Mesenchymal stem cell (in vitro differentiated cells and primary cell): ENCODE measurements around the gene SEC16A.

ENCODE experiments used
- DNase-seq: peaks from one replicate; pipeline ENCODE4 v3.0.0-alpha.2; 2013
- H2AFZ ChIP-seq: one replicate; pipeline ENCODE4 v1.6.1; 2013; ENCODE audit warnings: low read depth, mild to moderate bottlenecking, control low read depth, inconsistent platforms, low read length, moderate library complexity
- H2AK5ac ChIP-seq: 2 replicates; pipeline ENCODE4 v1.6.1; 2013; ENCODE audit warnings: low read length, moderate library complexity, mild to moderate bottlenecking, inconsistent platforms; ENCODE audit not compliant: severe bottlenecking
- H2BK120ac ChIP-seq: one replicate; pipeline ENCODE4 v1.6.1; 2013; ENCODE audit warnings: low read depth, mild to moderate bottlenecking, inconsistent platforms, low read length, moderate library complexity
- H2BK12ac ChIP-seq, 2 experiments: one replicate each; pipeline ENCODE4 v1.6.1; 2013; ENCODE audit warnings: inconsistent platforms in 2 of 2, low read length in 2 of 2, mild to moderate bottlenecking in 2 of 2, moderate library complexity in 2 of 2, control low read depth in 1 of 2
- H2BK15ac ChIP-seq: one replicate; pipeline ENCODE4 v1.6.1; 2013; ENCODE audit warnings: mild to moderate bottlenecking, low read depth, inconsistent platforms; ENCODE audit not compliant: poor library complexity, severe bottlenecking
- H2BK5ac ChIP-seq: 2 replicates; pipeline ENCODE4 v1.6.1; 2013; ENCODE audit warnings: low read depth, mild to moderate bottlenecking, low read length, control low read depth, inconsistent platforms; ENCODE audit not compliant: poor library complexity, severe bottlenecking
- H3K14ac ChIP-seq, 2 experiments: one replicate each; pipeline ENCODE4 v1.6.1; 2013; ENCODE audit warnings: inconsistent platforms in 2 of 2, low read length in 2 of 2, control low read depth in 1 of 2, mild to moderate bottlenecking in 1 of 2, moderate library complexity in 1 of 2
- H3K18ac ChIP-seq, 2 experiments: one replicate each; pipeline ENCODE4 v1.6.1; 2013; ENCODE audit warnings: inconsistent platforms in 2 of 2, low read length in 2 of 2, control low read depth in 1 of 2, low read depth in 1 of 2, mild to moderate bottlenecking in 1 of 2
- H3K23ac ChIP-seq, 2 experiments: one replicate each; pipeline ENCODE4 v1.6.1; 2013; ENCODE audit warnings: inconsistent platforms in 2 of 2, low read length in 2 of 2, mild to moderate bottlenecking in 2 of 2, moderate library complexity in 2 of 2, control low read depth in 1 of 2
- H3K27ac ChIP-seq: 2 replicates; pipeline ENCODE4 v1.5.1; 2013; ENCODE audit warnings: mild to moderate bottlenecking, moderate library complexity, low read length, control low read depth, inconsistent platforms; ENCODE audit not compliant: poor library complexity, severe bottlenecking
- H3K27me3 ChIP-seq, 2 experiments: 2 replicates each; pipeline versions ENCODE4 v1.6.1 to v1.7.0; 2013; ENCODE audit warnings: low read length in 2 of 2, mild to moderate bottlenecking in 2 of 2, moderate library complexity in 2 of 2, control low read depth in 1 of 2, inconsistent platforms in 1 of 2; ENCODE audit not compliant: control insufficient read depth in 1 of 2, insufficient read depth in 1 of 2
- H3K36me3 ChIP-seq, 2 experiments: 2 replicates each; pipeline versions ENCODE4 v1.6.1 to v1.7.0; 2013; ENCODE audit warnings: low read length in 2 of 2, control low read depth in 1 of 2, inconsistent platforms in 1 of 2, low read depth in 1 of 2, mild to moderate bottlenecking in 1 of 2; ENCODE audit not compliant: insufficient read depth in 2 of 2, control insufficient read depth in 1 of 2
- H3K4ac ChIP-seq, 2 experiments: one replicate each; pipeline ENCODE4 v1.6.1; 2013; ENCODE audit warnings: inconsistent platforms in 2 of 2, low read length in 2 of 2, mild to moderate bottlenecking in 2 of 2, moderate library complexity in 2 of 2, control low read depth in 1 of 2, low read depth in 1 of 2
- H3K4me1 ChIP-seq: 2 replicates; pipeline ENCODE4 v1.6.1; 2013; ENCODE audit warnings: low read depth, low read length, control low read depth; ENCODE audit not compliant: control insufficient read depth, insufficient read depth
- H3K4me2 ChIP-seq: 2 replicates; pipeline ENCODE4 v1.6.1; 2013; ENCODE audit warnings: low read length, mild to moderate bottlenecking, inconsistent platforms; ENCODE audit not compliant: poor library complexity, severe bottlenecking
- H3K4me3 ChIP-seq, 2 experiments: 2 replicates each; pipeline versions ENCODE4 v1.5.1 to v1.7.0; 2013; ENCODE audit warnings: low read length in 2 of 2, mild to moderate bottlenecking in 2 of 2, control low read depth in 1 of 2, low read depth in 1 of 2; ENCODE audit not compliant: insufficient read depth in 1 of 2
- H3K79me1 ChIP-seq: replicated peaks from 2 replicates; pipeline ENCODE4 v1.6.1; 2013; ENCODE audit warnings: mild to moderate bottlenecking, control low read depth, low read length, inconsistent platforms; ENCODE audit not compliant: poor library complexity, severe bottlenecking
- H3K9ac ChIP-seq: 2 replicates; pipeline ENCODE4 v1.7.0; 2013; ENCODE audit warnings: mild to moderate bottlenecking, low read length, moderate library complexity
- H3K9me3 ChIP-seq: 2 replicates; pipeline ENCODE4 v1.7.0; 2013; ENCODE audit warnings: mild to moderate bottlenecking, low read length; ENCODE audit not compliant: control insufficient read depth
- H4K8ac ChIP-seq: one replicate; pipeline ENCODE4 v1.6.1; 2013; ENCODE audit warnings: inconsistent platforms, mild to moderate bottlenecking, low read length, moderate library complexity
- H4K91ac ChIP-seq: one replicate; pipeline ENCODE4 v1.6.1; 2013; ENCODE audit warnings: mild to moderate bottlenecking, low read length, inconsistent platforms
- WGBS: methylation state at CpG from one replicate; pipeline ENCODE4 v1.1.7; 2013; ENCODE audit warnings: mixed read lengths; 5-methylcytosine and 5-hydroxymethylcytosine counted together

Gene SEC16A

GRCh38 chr9:136530461-136531089 lies 47.7 kb upstream of the SEC16A start:
- peaks cover 66% of the 10 kb centered on the region for H3K79me1 ChIP-seq

DNA sequence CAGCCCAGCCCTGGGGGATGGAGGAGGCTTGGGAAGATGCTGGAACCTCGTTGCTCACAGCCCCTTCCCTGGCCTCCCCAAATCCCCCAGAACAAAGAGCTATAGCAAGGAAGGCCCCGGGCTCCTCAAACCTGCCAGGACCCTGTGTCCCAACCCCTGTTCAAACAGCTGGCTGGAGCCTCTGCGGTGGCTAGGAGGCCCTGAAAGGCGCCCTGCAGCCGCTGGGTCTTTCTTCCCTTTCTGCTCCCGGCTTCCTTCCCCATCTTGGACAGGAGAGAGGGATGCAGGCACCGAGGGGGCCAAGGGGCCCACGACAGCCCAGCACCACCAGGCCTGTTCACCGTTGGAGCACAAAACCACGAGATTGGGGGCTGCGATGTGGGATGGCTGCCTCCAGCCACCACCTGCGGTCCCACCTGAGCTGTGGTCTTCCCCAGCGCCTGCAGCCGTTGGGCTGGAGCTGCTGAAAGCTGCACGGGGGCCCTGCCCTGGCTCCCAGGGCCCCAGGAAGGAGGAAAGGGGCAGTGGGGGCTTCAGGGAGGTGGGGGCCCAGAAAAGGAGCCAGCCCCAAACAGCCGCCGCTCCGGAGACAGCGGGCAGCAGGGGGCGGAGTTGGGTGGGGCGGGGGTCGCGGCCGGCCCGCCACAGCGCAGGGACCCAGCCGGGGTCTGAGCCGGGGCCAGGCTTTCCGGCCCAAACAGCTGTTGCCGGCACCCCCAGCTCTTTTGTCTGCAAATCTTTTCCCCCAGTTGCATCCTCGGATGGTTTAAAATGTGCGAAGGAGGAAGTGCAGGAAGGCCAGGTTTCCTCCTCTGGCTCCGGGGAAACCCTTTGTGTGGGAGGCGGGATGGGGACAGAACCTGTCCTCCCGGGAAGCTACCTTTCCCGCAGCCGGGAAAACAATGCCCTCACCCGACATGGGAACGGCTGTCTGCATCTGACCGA lies 46.9 kb upstream of the SEC16A start:
- Histone ChIP-seq H2AFZ (no peak overlapping the region), H3K9me3 (no peaks in the 10 kb centered on the region), H3K4me1 (peaks cover 73% of the 10 kb centered on the region), H2BK15ac (peak overlapping the region; percentile 37), H3K4me3 (no peak overlapping the region), H4K8ac (no peak overlapping the region), H3K9ac (no peak overlapping the region), H3K27ac (no peak overlapping the region), H3K27me3 (no peaks in the 10 kb centered on the region), H3K36me3 (peaks cover 0 to 69% of the 10 kb centered on the region in 2 experiments), H3K4me2 (no peak overlapping the region), H3K14ac (no peak overlapping the region), H3K23ac (no peak overlapping the region), H3K18ac (no peak overlapping the region), H4K91ac (no peak overlapping the region), H2BK5ac (no peak overlapping the region), H3K4ac (no peak overlapping the region), H2AK5ac (no peak overlapping the region), H2BK120ac (no peak overlapping the region), H3K79me1 (peaks cover 66% of the 10 kb centered on the region), H2BK12ac (no peak overlapping the region)
- no peak for DNase-seq
- WGBS = 76% methylated on average over 38 of the region's 40 CpGs

More at GRCh38 chr9:136530461-136531089, 47.7 kb upstream of the SEC16A start:
- no peak overlapping the region for H3K4ac ChIP-seq
- DNase-seq = no peak
- no peak overlapping the region for H2BK120ac ChIP-seq
- H3K4me2 ChIP-seq = no peak overlapping the region
- no peak overlapping the region for H3K4me3 ChIP-seq
- no peaks in the 10 kb centered on the region for H3K9me3 ChIP-seq
- H4K8ac ChIP-seq = no peak overlapping the region
- no peak overlapping the region for H2AFZ ChIP-seq
- H3K23ac ChIP-seq = peak overlapping the region in 1 of 2 experiments; percentile 9
- H2BK15ac ChIP-seq = peak overlapping the region; percentile 12
- H3K36me3 ChIP-seq = peaks cover 0 to 65% of the 10 kb centered on the region in 2 experiments
- no peak overlapping the region for H3K18ac ChIP-seq
- no peaks in the 10 kb centered on the region for H3K27me3 ChIP-seq
- no peak overlapping the region for H3K14ac ChIP-seq
- WGBS = 79% methylated on average over 18 of the region's 20 CpGs
- no peak overlapping the region for H3K27ac ChIP-seq
- H3K9ac ChIP-seq = no peak overlapping the region
- H4K91ac ChIP-seq = no peak overlapping the region
- H2BK12ac ChIP-seq = no peak overlapping the region
- no peak overlapping the region for H2BK5ac ChIP-seq
- H2AK5ac ChIP-seq = no peak overlapping the region
- H3K4me1 ChIP-seq = peaks cover 70% of the 10 kb centered on the region

- H2BK5ac ChIP-seq = no peak overlapping the region
- H3K27ac ChIP-seq = no peak overlapping the region
- H3K4ac ChIP-seq = peak overlapping the region in 1 of 2 experiments; percentile 42
- H3K9me3 ChIP-seq = no peaks in the 10 kb centered on the region
- 95% methylated on average over 11 of the region's 12 CpGs for WGBS
- H3K9ac ChIP-seq = no peak overlapping the region
- no peak overlapping the region for H3K4me2 ChIP-seq
- H4K8ac ChIP-seq = no peak overlapping the region
- H3K23ac ChIP-seq = no peak overlapping the region
- H2BK12ac ChIP-seq = peak overlapping the region in 1 of 2 experiments; percentile 55
- H2BK120ac ChIP-seq = no peak overlapping the region
- no peak overlapping the region for H2AK5ac ChIP-seq
- H3K4me1 ChIP-seq = peaks cover 72% of the 10 kb centered on the region
- peaks cover 64% of the 10 kb centered on the region for H3K79me1 ChIP-seq
- DNase-seq = no peak
- H2BK15ac ChIP-seq = no peak overlapping the region
- H2AFZ ChIP-seq = no peak overlapping the region
- peaks cover 0 to 66% of the 10 kb centered on the region in 2 experiments for H3K36me3 ChIP-seq
- peak overlapping the region in 1 of 2 experiments; percentile 2 for H3K14ac ChIP-seq
- peak overlapping the region; percentile 9 for H4K91ac ChIP-seq
- H3K4me3 ChIP-seq = no peak overlapping the region
- H3K27me3 ChIP-seq = no peaks in the 10 kb centered on the region
- H3K18ac ChIP-seq = peak overlapping the region in 1 of 2 experiments; percentile 16
Measured at GRCh38 chr9:136528716-136529341, 46.0 kb upstream of the SEC16A start.
